Stimulated activated CD4-positive, alpha-beta T cell treated with anti-CD3 and anti-CD28 coated beads, Interleukin-4, amount 100 ng/mL, for 24 hours (primary cell): ENCODE data around the gene RPN2.
"Not testable (repeated sequence)": the region's sequence is repeated elsewhere in the genome, so short reads cannot be mapped to it uniquely, and the experiment has no call there.

ENCODE experiments used
- DNase-seq: peaks from one replicate; pipeline ENCODE4 v3.0.0-alpha.2; 2020

The RPN2 gene

GRCh38 chr20:37178839-37179682 lies at the start of gene RPN2, which contains the start of gene MROH8:
Gene RPN2 (plus strand): TSS chr20:37179330. CDS start chr20:37179357, 27 bp downstream.
Gene MROH8 (minus strand): TSS chr20:37179548.
- DNase-seq: peak; percentile 96

GRCh38 chr20:37131486-37131885 lies 47.6 kb upstream of the RPN2 start:
- no peak for DNase-seq

- DNase-seq: no peak
Measured at GRCh38 chr20:37133952-37134351, 45.2 kb upstream of the RPN2 start.

GRCh38 chr20:37137547-37137946 lies 41.6 kb upstream of the RPN2 start:
- no peak for DNase-seq

GRCh38 chr20:37142708-37143107 lies 36.4 kb upstream of the RPN2 start:
- no peak for DNase-seq

GRCh38 chr20:37144856-37145404 lies 34.2 kb upstream of the RPN2 start:
- no peak for DNase-seq

GRCh38 chr20:37147250-37147649 lies 31.9 kb upstream of the RPN2 start:
- DNase-seq: no peak

- DNase-seq: not testable (repeated sequence)
Measured at GRCh38 chr20:37150864-37151263, 28.3 kb upstream of the RPN2 start.

- DNase-seq: no peak
Measured at GRCh38 chr20:37151529-37151928, 27.6 kb upstream of the RPN2 start.

GRCh38 chr20:37152284-37152683 lies 26.8 kb upstream of the RPN2 start:
- no peak for DNase-seq

GRCh38 chr20:37154684-37155298 lies 24.3 kb upstream of the RPN2 start:
- DNase-seq: no peak

GRCh38 chr20:37155987-37156386 lies 23.1 kb upstream of the RPN2 start:
- DNase-seq: no peak

GRCh38 chr20:37158248-37158647 lies 20.9 kb upstream of the RPN2 start:
- no peak for DNase-seq

- DNase-seq: no peak
Measured at GRCh38 chr20:37160683-37161082, 18.4 kb upstream of the RPN2 start.

- DNase-seq: no peak
Measured at GRCh38 chr20:37161830-37162549, 17.1 kb upstream of the RPN2 start.

- no peak for DNase-seq
Measured at GRCh38 chr20:37162646-37163045, 16.5 kb upstream of the RPN2 start.

- DNase-seq: no peak
Measured at GRCh38 chr20:37163832-37164554, 15.1 kb upstream of the RPN2 start.

- DNase-seq: no peak
Measured at GRCh38 chr20:37165031-37165430, 14.1 kb upstream of the RPN2 start.

- DNase-seq: no peak
Measured at GRCh38 chr20:37166867-37167266, 12.3 kb upstream of the RPN2 start.

- DNase-seq: no peak
Measured at GRCh38 chr20:37172836-37173235, 6.3 kb upstream of the RPN2 start.

- DNase-seq: peak; percentile 19
Measured at GRCh38 chr20:37179683-37180524, 774 bp downstream of the RPN2 start.

- no peak for DNase-seq
Measured at GRCh38 chr20:37185686-37186085, 6.6 kb downstream of the RPN2 start.
